Measurements from ENCODE around the gene DIAPH1. TPM values are rescaled to one million over a fixed set of nuclear protein-coding genes. Genes with fewer than 3 reads are reported as not detected.

The DIAPH1 gene
- total RNA-seq, 4 donors from 2014 or later, result 55.4 to 150 (median 91.4) TPM

DNA sequence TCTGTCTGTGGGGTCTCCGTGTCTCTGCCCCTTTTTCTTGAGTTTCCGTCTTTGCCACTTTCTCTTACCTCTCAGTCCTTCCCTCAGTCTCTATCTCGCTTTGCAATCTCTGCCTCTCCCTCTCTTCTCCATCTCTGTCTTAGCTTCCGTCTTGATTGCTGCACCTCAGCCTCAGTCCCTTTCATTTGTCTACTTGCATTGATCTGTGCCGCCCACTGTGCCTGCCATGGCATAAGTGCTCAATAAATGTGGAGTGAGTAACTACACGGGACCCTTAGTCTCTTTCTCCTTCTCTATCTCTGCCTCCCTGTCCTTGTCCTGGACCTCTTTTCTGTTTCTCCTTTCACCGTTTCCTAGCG is 123.4 kb downstream of the DIAPH1 start:
- intact Hi-C loops (cut with DNase I; ENCODE audit: low total_unique reads), result no loop called here
- no peak for DNase-seq
- H3K4me3 ChIP-seq, result no peak overlapping the region
- peaks cover 22% of the 10 kb centered on the region for H3K27me3 ChIP-seq
- no peaks in the 10 kb centered on the region for H3K36me3 ChIP-seq
- peaks cover 0 to 5% (median 0%) of the 10 kb centered on the region in 4 donors for H3K4me1 ChIP-seq
- H3K27ac ChIP-seq, result no peak overlapping the region
- no peaks in the 10 kb centered on the region for H3K9me3 ChIP-seq
- whole genome bisulfite sequencing, 2 donors (ENCODE audit: low coverage in 1 of 2), result 89 to 91% methylated on average over 8 of the region's 8 CpGs
- TF ChIP-seq, protein P1, sequence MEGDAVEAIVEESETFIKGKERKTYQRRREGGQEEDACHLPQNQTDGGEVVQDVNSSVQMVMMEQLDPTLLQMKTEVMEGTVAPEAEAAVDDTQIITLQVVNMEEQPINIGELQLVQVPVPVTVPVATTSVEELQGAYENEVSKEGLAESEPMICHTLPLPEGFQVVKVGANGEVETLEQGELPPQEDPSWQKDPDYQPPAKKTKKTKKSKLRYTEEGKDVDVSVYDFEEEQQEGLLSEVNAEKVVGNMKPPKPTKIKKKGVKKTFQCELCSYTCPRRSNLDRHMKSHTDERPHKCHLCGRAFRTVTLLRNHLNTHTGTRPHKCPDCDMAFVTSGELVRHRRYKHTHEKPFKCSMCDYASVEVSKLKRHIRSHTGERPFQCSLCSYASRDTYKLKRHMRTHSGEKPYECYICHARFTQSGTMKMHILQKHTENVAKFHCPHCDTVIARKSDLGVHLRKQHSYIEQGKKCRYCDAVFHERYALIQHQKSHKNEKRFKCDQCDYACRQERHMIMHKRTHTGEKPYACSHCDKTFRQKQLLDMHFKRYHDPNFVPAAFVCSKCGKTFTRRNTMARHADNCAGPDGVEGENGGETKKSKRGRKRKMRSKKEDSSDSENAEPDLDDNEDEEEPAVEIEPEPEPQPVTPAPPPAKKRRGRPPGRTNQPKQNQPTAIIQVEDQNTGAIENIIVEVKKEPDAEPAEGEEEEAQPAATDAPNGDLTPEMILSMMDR (IDR thresholded peaks at IDR 0.05), result no peak
- in situ Hi-C loops (cut with MboI; ENCODE audit: low pct_ligation_motif_present in 1 of 4, low pct_unique_long_range_greater_than_20kb in 1 of 4, low sequenced_read_pairs in 3 of 4), result no loop called here

DNA sequence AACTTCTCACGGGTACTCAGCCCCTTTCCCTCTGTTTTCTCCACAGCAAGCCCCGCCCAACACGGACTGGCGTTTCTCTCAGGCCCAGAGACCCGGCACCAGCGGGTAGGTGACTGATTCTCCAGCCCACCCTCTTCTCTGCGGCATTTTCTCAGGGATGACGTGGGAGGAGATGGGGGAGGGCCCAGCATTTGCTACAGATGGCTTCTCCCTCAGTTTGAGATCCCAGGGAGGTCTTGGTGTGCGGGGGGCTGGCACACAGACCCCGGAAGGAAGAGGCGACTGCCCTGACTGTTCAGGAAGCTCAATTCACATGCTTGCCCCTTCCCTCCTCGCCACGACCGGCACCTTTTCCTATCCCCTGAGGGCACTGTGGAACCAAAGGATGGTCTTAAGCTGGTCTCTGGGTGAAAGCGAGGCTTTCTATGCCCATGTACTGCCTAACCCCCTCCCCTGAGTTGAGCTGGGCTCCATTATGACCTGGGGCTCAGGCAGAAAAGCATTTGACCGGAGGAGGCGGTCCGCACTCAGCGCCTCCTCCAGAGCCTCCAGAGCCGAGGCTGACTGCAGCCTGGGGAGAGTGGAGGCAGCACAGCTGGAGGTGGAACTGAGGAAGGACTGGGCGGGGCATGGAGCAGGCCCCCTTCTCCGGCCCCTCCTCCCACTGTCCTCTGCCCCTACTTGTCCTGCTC is 123.9 kb downstream of the DIAPH1 start:
- Histone ChIP-seq H3K4me3 (no peak overlapping the region), H3K9me3 (no peaks in the 10 kb centered on the region), H3K27me3 (peaks cover 22% of the 10 kb centered on the region), H3K27ac (no peak overlapping the region), H3K36me3 (no peaks in the 10 kb centered on the region), H3K4me1 (peaks cover 0 to 5% (median 0%) of the 10 kb centered on the region in 4 donors)
- 50 to 79% methylated on average over 3 to 21 of the region's 22 CpGs for WGBS, 2 donors (ENCODE audit: low coverage in 1 of 2)
- intact Hi-C loops (cut with DNase I; ENCODE audit: low total_unique reads) (no loop called here), in situ Hi-C loops (cut with MboI; ENCODE audit: low pct_ligation_motif_present in 1 of 4, low pct_unique_long_range_greater_than_20kb in 1 of 4, low sequenced_read_pairs in 3 of 4) (no loop called here)
- no peak for DNase-seq
- TF ChIP-seq, protein P1 (IDR thresholded peaks at IDR 0.05), result no peak
- TF ChIP-seq POLR2A (IDR thresholded peaks at IDR 0.05) (no peak), POLR2AphosphoS5 (IDR thresholded peaks at IDR 0.05) (no peak), EP300 (IDR thresholded peaks at IDR 0.05; ENCODE audit: low read depth) (no peak)

DNA sequence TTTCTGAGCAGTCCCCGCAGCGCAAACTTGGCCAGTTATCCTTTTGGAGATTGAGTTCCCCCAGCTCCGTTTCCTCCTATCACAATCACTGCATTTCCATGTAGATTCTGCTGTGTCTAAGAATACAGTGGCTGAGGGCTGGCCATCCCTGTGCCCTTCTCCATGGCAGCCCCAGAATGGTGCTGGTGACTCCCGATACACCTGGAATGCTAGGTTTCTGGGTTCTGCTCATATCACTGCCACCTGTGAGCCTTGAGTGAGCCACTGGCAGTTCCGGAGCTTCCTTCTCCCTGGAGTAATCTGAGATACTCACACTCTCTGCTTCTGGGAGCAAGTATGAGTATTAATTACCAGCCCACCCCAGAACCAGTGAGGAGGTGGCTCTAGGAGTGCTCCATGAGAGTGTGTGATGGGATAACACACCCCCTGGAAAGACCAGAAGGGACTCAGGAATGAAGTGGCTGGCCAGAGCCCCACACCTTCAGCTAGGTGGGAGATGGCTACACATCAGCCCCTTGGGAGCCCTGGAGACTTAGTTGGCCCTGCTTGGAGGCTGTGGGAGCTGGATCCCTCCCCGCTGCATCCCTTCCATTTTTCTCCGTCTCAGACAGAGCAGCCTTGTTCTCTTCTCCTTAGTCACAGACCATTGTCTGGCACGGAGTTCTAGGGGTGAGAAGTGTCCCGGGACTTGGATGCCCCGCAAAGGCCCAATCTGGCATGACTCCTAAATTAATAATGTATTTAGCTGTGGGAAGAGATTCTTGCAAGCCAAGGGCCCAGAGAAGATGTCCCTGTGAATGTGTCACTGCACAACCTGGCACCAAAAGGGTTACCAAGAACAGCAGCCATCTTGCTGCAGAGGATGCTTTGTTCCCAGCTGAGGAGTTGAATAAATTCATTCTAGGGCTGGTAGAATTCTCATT is 125.0 kb downstream of the DIAPH1 start:
- in situ Hi-C loops (cut with MboI; ENCODE audit: low pct_ligation_motif_present in 1 of 4, low pct_unique_long_range_greater_than_20kb in 1 of 4, low sequenced_read_pairs in 3 of 4), result no loop called here
- peaks cover 22% of the 10 kb centered on the region for H3K27me3 ChIP-seq
- H3K4me1 ChIP-seq, result peaks cover 0 to 5% (median 0%) of the 10 kb centered on the region in 4 donors
- 93 to 94% methylated on average over 4 to 10 of the region's 10 CpGs for WGBS, 2 donors (ENCODE audit: low coverage in 1 of 2)
- TF ChIP-seq EP300 (IDR thresholded peaks at IDR 0.05; ENCODE audit: low read depth) (no peak), POLR2AphosphoS5 (IDR thresholded peaks at IDR 0.05) (no peak), POLR2A (IDR thresholded peaks at IDR 0.05) (no peak)
- TF ChIP-seq, protein P1 (IDR thresholded peaks at IDR 0.05), result no peak
- H3K9me3 ChIP-seq, result no peaks in the 10 kb centered on the region
- no peak for DNase-seq
- H3K27ac ChIP-seq, result no peak overlapping the region
- intact Hi-C loops (cut with DNase I; ENCODE audit: low total_unique reads), result no loop called here
- no peaks in the 10 kb centered on the region for H3K36me3 ChIP-seq
- no peak overlapping the region for H3K4me3 ChIP-seq

DNA sequence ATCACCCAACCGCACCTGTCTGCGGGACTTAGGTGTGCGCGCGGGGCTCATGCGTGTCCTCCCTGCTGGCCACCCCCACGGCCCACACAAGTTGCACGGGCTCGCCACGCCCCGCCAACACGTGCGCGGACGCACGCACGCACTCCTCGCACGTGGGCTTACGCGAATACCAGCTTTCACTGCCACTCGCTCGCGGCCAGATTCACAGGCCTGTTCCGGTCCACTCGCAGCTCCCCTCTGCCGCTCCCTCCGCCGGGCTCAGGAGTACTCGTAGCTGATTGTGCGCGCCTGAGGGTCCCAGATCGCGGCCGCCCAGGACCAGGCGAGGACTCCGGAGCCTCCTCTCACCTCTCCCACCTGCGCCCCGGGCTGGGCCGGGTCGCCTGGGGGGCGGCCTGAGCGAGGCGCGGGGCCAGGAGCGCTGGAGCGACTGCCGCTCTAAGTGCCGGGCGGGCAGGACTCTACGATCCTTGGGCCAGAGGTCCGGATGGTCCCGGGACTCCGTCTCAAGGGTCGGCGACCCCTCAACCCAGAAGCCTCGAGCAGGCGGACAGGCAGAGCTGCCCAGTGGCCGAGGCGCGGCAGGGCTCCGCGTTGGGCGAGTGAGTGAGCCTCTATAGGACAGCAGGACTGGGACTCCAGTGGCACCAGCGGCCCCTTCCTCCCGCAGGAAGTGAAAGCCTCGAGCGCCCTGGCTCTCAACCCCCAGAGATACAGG is 126.5 kb downstream of the DIAPH1 start:
- Histone ChIP-seq H3K4me1 (peaks cover 0 to 5% (median 0%) of the 10 kb centered on the region in 4 donors), H3K27me3 (peaks cover 22% of the 10 kb centered on the region), H3K4me3 (peak overlapping the region in 1 of 4 donors; percentile 27), H3K27ac (no peak overlapping the region), H3K9me3 (no peaks in the 10 kb centered on the region), H3K36me3 (no peaks in the 10 kb centered on the region)
- intact Hi-C loops (cut with DNase I; ENCODE audit: low total_unique reads), result no loop called here
- in situ Hi-C loops (cut with MboI; ENCODE audit: low pct_ligation_motif_present in 1 of 4, low pct_unique_long_range_greater_than_20kb in 1 of 4, low sequenced_read_pairs in 3 of 4), result no loop called here
- no peak for TF ChIP-seq EP300 (IDR thresholded peaks at IDR 0.05; ENCODE audit: low read depth)
- TF ChIP-seq POLR2AphosphoS5 (IDR thresholded peaks at IDR 0.05), result no peak
- no peak for TF ChIP-seq POLR2A (IDR thresholded peaks at IDR 0.05)
- TF ChIP-seq, protein P1 (IDR thresholded peaks at IDR 0.05), result no peak
- no peak for DNase-seq
- WGBS, 2 donors (ENCODE audit: low coverage in 1 of 2), result 61% methylated on average over 46 of the region's 68 CpGs; no CpG with 5 or more reads in 1 of the 2 donors

Data from transverse colon (tissue), 4 donors.